Mucosa of stomach (tissue), 1 donor: Measurements from ENCODE around the gene SPOPL.
"Not testable (repeated sequence)": the region's sequence is repeated elsewhere in the genome, so short reads cannot be mapped to it uniquely, and the experiment has no call there.

Source experiments
- H3K27me3 ChIP-seq: one replicate; pipeline ENCODE4 v1.7.0; 2013; ENCODE audit warnings: mild to moderate bottlenecking, low read length; ENCODE audit not compliant: control insufficient read depth, insufficient read depth
- H3K36me3 ChIP-seq: one replicate; pipeline ENCODE4 v1.7.0; 2013; ENCODE audit warnings: low read length; ENCODE audit not compliant: control insufficient read depth, insufficient read depth
- H3K4me1 ChIP-seq: one replicate; pipeline ENCODE4 v1.7.0; 2013; ENCODE audit warnings: mild to moderate bottlenecking, low read length; ENCODE audit not compliant: control insufficient read depth, insufficient read depth
- H3K4me3 ChIP-seq: one replicate; pipeline ENCODE4 v1.7.0; 2013; ENCODE audit warnings: low read length
- H3K9ac ChIP-seq: one replicate; pipeline ENCODE4 v1.7.0; 2013; ENCODE audit warnings: mild to moderate bottlenecking, low read length, moderate library complexity
- H3K9me3 ChIP-seq: one replicate; pipeline ENCODE4 v1.7.0; 2013; ENCODE audit warnings: mild to moderate bottlenecking, low read length, moderate library complexity; ENCODE audit not compliant: control insufficient read depth
- donor health status: Pancreatic carcinoma.

The SPOPL gene

DNA sequence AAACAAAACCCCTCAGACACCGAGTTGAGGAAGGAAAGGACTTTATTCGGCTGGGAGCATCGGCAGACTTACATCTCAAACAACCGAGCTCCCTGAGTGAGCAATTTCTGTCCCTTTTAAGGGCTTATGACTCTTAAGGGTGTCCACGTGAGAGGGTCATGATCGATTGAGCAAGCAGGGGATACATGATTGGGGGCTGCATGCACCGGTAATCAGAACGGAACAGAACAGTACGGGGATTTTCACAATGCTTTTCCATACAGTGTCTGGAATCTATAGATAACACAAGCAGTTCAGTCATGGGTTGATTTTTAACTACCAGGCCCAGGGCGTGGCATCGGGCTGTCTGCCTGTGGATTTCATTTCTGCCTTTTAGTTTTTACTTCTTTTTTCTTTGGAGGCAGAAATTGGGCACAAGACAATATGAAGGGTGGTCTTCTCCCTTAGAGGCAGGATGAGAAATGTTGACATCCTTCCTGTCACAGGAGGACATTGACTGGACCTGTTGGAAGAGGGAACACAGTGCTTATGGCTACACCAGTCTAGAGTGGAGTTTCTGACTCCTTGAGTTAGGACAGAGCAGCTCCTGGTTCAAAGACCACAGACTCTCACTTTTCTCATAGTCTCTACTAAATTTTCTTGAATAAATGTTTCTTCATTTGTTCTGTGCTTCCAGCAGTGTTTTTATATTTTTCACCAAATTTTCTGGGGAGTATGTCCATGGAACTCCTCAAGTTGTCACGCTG is 35.8 kb downstream of the SPOPL start:
- Histone ChIP-seq H3K9me3 (no peaks in the 10 kb centered on the region), H3K36me3 (no peaks in the 10 kb centered on the region), H3K4me1 (peaks cover 3% of the 10 kb centered on the region), H3K9ac (no peak overlapping the region), H3K27me3 (no peaks in the 10 kb centered on the region), H3K4me3 (no peak overlapping the region)

DNA sequence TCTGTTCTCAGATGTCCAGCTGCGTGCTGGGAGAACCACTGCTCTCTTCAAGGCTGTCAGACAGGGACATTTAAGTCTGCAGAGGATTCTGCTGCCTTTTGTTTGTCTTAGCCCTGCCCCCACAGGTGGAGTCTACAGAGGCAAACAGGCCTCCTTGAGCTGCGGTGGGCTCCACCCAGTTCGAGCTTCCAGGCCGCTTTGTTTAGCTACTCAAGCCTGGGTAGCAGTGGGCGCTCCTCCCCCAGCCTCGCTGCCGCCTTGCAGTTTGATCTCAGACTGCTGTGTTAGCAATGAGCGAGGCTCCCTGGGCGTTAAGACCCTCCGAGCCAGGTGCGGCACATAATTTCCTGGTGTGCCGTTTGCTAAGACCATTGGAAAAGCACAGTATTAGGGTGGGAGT is 42.6 kb downstream of the SPOPL start:
- not testable (repeated sequence) for H3K36me3 ChIP-seq, H3K4me1 ChIP-seq, H3K4me3 ChIP-seq, H3K9me3 ChIP-seq, H3K9ac ChIP-seq, H3K27me3 ChIP-seq

DNA sequence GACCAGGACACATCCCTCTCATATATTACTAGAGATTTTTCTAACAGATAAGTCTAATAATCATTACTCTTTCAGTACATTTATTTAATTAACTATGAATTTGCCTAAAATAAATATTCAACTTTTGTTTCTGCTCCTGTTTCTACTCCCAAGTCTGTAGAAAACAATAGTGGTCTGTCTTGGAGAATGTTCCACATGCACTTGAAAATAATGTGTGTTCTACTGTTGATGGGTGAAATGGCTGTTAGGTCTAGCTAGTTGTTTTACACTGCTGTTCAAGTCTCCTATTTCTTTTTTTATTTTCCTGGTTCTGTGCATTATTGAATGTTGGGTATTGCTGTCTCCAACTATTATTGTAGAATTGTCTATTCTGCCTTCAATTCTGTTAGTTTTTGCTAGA is 47.2 kb downstream of the SPOPL start:
- Histone ChIP-seq H3K9me3 (no peaks in the 10 kb centered on the region), H3K36me3 (no peaks in the 10 kb centered on the region), H3K4me1 (no peaks in the 10 kb centered on the region), H3K4me3 (no peak overlapping the region), H3K27me3 (no peaks in the 10 kb centered on the region), H3K9ac (no peak overlapping the region)

DNA sequence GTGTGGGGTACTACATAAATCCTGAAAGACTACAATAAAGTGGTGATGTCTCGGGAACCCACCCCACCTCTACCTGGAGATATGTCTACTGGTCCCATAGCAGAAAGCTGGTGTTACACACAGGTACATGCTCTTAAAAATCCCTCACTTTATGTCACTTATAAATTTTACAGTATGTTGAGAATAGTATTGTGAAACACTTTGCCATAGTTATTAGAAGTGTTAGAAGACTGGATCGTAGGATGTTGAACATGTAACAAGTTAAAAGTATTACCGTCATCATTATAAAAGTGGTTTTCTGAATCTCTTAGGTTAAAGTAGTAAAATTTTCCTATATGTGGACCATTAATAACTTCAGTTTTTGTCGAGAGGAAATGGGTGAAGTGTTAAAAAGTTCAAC is 48.6 kb downstream of the SPOPL start:
- H3K36me3 ChIP-seq, result no peaks in the 10 kb centered on the region
- H3K27me3 ChIP-seq, result no peaks in the 10 kb centered on the region
- H3K9ac ChIP-seq, result no peak overlapping the region
- H3K4me3 ChIP-seq, result no peak overlapping the region
- no peaks in the 10 kb centered on the region for H3K4me1 ChIP-seq
- H3K9me3 ChIP-seq, result no peaks in the 10 kb centered on the region

DNA sequence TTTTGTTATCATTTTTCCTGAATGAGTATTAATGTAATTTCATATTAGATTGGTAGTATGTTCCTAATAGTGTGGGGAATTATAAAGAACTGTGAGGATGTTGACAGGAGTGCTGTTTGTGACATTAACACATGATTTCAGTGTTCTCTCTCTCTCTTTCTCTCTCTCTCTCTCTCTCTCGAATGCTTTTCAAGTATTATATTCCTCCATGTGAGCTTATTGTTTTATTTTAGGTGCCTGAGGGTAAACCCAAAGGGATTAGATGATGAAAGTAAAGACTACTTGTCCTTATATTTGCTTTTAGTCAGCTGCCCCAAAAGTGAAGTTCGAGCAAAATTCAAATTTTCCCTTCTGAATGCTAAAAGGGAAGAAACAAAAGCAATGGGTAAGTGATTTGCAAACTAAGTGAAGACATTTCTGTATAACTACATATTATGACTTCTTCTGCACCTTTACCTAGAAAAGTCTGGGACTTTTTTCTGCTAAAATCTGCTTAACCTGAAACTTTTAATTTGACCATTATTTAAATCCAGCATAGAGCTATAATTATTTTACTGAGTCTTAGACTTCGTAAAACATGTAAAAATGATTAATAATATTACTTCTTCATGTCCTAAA is 49.2 kb downstream of the SPOPL start:
- Histone ChIP-seq H3K27me3 (no peaks in the 10 kb centered on the region), H3K9me3 (no peaks in the 10 kb centered on the region), H3K4me1 (no peaks in the 10 kb centered on the region), H3K36me3 (no peaks in the 10 kb centered on the region), H3K4me3 (no peak overlapping the region), H3K9ac (no peak overlapping the region)

DNA sequence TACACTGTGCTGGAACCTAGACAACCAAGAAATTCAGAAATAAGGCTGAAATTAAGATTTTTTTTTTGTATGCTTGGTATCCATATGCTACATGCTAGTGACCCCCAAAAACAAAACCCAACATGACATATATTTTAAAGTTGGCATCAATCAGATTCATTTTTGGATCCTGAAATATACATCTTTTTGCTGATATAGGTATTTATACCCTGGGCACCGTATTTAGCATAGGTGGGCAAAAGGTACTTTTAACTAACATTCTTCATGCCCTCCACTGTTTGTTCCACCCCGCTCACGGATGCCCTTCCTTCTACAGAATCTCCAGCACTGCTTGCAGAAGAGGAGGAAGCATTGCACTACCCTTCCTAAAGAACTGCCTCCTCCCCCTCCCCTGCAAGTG is 52.6 kb downstream of the SPOPL start:
- Histone ChIP-seq H3K27me3 (no peaks in the 10 kb centered on the region), H3K4me1 (no peaks in the 10 kb centered on the region), H3K9me3 (no peaks in the 10 kb centered on the region), H3K36me3 (no peaks in the 10 kb centered on the region), H3K4me3 (no peak overlapping the region), H3K9ac (no peak overlapping the region)

DNA sequence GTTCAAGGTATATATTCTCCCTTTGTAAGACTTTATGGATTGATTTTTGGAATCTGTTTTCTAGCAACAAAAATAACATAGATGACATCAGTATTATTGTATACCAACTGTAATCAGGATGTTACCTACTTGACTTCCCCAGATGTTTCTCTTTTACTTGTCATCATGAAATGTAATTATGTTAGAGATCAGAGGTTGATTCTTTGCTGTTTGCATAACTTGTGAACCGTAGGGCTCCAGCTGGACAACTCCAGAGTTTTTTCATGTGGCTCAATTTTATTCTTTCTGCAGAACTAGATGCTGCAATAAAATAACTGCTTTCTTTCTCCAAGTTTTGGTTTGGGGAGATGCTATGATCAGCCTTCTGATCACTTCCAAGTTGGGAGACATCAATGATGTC is 58.1 kb downstream of the SPOPL start:
- H3K4me1 ChIP-seq, result no peaks in the 10 kb centered on the region
- no peak overlapping the region for H3K4me3 ChIP-seq
- H3K9ac ChIP-seq, result no peak overlapping the region
- H3K36me3 ChIP-seq, result no peaks in the 10 kb centered on the region
- H3K27me3 ChIP-seq, result no peaks in the 10 kb centered on the region
- no peaks in the 10 kb centered on the region for H3K9me3 ChIP-seq

DNA sequence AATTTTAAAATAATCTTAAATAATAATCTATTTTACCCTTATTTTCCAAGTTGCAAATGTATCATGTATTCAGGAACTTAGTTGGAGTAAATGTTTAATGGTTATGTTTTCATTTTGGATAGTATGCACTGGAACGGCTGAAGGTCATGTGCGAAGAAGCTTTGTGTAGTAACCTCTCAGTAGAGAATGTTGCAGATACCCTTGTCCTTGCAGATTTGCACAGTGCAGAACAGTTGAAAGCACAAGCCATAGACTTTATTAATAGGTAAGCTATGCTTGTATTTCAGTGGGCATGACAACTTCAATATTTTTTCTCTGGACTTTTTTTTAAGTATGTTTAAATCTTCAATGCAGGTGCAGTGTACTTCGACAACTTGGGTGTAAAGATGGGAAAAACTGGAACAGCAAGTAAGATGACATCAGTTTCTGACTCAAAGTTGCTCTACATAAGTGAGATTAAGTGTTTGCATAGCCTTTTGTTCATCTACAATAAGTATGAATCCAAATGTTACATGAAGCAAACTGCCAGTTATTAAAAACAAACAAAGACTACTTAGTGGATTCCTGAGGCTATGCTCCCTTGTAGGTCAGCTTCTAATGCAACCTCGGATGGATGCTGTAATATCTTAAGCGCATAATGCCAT is 63.1 kb downstream of the SPOPL start:
- Histone ChIP-seq H3K4me1 (no peaks in the 10 kb centered on the region), H3K4me3 (no peak overlapping the region), H3K9ac (no peak overlapping the region), H3K27me3 (no peaks in the 10 kb centered on the region), H3K36me3 (no peaks in the 10 kb centered on the region), H3K9me3 (no peaks in the 10 kb centered on the region)

DNA sequence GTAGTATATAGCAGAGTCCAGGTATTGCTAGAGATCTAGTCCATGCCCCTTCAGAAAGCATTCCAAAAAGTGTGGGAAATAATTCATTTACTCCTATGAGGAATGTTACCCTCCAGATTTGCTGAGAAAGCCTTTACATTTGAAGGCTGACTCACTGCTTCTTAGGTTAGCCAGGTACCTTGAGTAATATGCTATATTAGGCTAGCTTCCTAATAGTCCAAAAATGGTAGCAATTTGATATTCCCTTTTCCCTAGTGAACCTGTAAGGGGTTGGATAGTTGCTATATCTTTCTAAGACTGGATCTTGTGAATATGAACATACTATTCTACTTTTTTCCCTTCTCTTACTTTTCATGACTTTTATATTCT is 63.6 kb downstream of the SPOPL start:
- Histone ChIP-seq H3K9me3 (no peaks in the 10 kb centered on the region), H3K36me3 (no peaks in the 10 kb centered on the region), H3K27me3 (no peaks in the 10 kb centered on the region), H3K4me1 (no peaks in the 10 kb centered on the region), H3K9ac (no peak overlapping the region), H3K4me3 (no peak overlapping the region)

DNA sequence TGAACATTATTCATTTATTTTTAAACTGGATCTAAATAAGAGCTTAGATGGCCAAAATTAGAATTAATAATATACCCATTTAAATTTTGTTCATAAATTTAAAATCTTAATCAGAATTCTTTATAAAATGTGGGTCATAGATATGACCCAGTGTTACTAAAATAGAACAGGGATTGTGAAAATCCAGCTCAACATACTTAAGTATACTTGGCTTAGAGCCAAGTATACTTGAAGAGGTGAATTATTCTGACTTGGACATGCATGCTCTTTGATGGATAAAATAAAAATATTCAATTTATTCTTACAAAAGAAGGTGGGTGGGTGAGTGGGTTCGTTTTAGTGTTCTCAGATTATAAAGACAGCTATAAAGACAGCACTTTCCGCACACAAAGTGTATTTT is 70.7 kb downstream of the SPOPL start:
- H3K36me3 ChIP-seq, result no peaks in the 10 kb centered on the region
- no peaks in the 10 kb centered on the region for H3K4me1 ChIP-seq
- H3K9ac ChIP-seq, result no peak overlapping the region
- no peaks in the 10 kb centered on the region for H3K9me3 ChIP-seq
- H3K27me3 ChIP-seq, result no peaks in the 10 kb centered on the region
- H3K4me3 ChIP-seq, result no peak overlapping the region

DNA sequence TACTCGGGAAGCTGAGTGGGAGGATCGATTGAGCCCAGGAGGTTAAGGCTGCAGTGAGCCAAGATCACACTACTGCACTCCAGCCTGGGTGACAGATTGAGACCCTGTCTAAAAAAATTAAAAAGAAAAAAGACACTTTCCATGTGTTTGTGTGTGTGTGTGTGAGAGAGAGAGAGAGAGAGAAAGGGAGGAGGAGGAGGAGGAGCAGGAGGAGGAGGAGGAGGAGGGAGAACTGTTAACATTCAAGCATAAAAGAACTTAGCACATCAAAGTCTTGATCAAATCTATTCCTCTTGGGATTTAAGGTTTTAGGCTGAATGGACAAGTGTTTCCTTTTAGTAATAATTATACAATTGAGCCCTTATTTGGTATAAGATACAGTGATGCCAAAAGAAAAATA is 75.5 kb downstream of the SPOPL start:
- no peak overlapping the region for H3K4me3 ChIP-seq
- no peaks in the 10 kb centered on the region for H3K9me3 ChIP-seq
- no peaks in the 10 kb centered on the region for H3K36me3 ChIP-seq
- no peaks in the 10 kb centered on the region for H3K27me3 ChIP-seq
- H3K4me1 ChIP-seq, result no peaks in the 10 kb centered on the region
- no peak overlapping the region for H3K9ac ChIP-seq

DNA sequence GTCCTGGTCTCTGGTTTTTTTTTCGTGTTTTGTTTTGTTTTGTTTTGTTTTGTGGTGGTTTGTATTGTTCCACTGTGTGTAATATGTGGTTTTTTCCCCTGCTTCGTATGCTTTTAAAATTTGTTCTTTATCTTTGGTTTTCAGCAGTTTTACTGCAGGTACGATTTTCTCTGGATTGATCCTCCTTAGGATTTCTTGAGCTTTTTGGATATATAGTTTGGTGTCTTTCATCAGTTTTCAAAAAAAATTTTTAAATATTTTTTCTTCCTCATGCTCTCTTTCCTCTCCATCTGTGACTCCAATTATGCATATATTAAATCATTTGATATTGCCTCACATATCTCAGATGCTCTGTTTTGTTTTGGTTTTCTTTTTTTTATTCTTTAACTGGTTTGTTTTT is 78.0 kb downstream of the SPOPL start:
- no peaks in the 10 kb centered on the region for H3K4me1 ChIP-seq
- H3K4me3 ChIP-seq, result no peak overlapping the region
- no peaks in the 10 kb centered on the region for H3K36me3 ChIP-seq
- no peaks in the 10 kb centered on the region for H3K27me3 ChIP-seq
- H3K9ac ChIP-seq, result no peak overlapping the region
- H3K9me3 ChIP-seq, result no peaks in the 10 kb centered on the region
